Endothelial cell (in vitro differentiated cells): ENCODE results near the gene SCAMP2. TPM values are rescaled to one million over a fixed set of nuclear protein-coding genes. Genes with fewer than 3 reads are reported as not detected.

ENCODE experiments used
- DNase-seq: peaks from one replicate; pipeline ENCODE4 v3.0.0; 2021; ENCODE audit warnings: low spot score
- H3K27ac Mint-ChIP-seq: one replicate; pipeline ENCODE4 v1.8.0; 2021; ENCODE audit warnings: mixed read lengths, inconsistent platforms; ENCODE audit not compliant: unreplicated experiment
- H3K27me3 Mint-ChIP-seq: one replicate; pipeline ENCODE4 v1.8.0; 2021; ENCODE audit warnings: mild to moderate bottlenecking, moderate library complexity, mixed read lengths, inconsistent platforms; ENCODE audit not compliant: unreplicated experiment
- H3K36me3 Mint-ChIP-seq: one replicate; pipeline ENCODE4 v1.8.0; 2021; ENCODE audit warnings: mild to moderate bottlenecking, low read depth, mixed read lengths, inconsistent platforms; ENCODE audit not compliant: unreplicated experiment
- H3K4me1 Mint-ChIP-seq: one replicate; pipeline ENCODE4 v1.8.0; 2021; ENCODE audit warnings: mild to moderate bottlenecking, mixed read lengths, inconsistent platforms; ENCODE audit not compliant: unreplicated experiment
- H3K4me3 Mint-ChIP-seq: one replicate; pipeline ENCODE4 v1.8.0; 2021; ENCODE audit warnings: mild to moderate bottlenecking, mixed read lengths, inconsistent platforms; ENCODE audit not compliant: unreplicated experiment
- H3K9me3 Mint-ChIP-seq: one replicate; pipeline ENCODE4 v1.8.0; 2021; ENCODE audit warnings: mixed read lengths, inconsistent platforms; ENCODE audit not compliant: unreplicated experiment
- total RNA-seq: library from RNA; stranded (reverse); fragmentation: NEBNext Ultra II Directional; extraction: Animal tissue kit (Norgen Biotek cat#: 25700); gene quantifications from one replicate; pipeline ENCODE4 v1.2.1, GENCODE V29; 2021; ENCODE audit not compliant: unreplicated experiment
- TF ChIP-seq, protein P1 (sequence below): fragments of 200-600 bp; sonication (generic); IDR thresholded peaks from one replicate; pipeline ENCODE4 v1.5.0; 2021; ENCODE audit warnings: antibody characterized with exemption; ENCODE audit not compliant: unreplicated experiment

Gene SCAMP2
- total RNA-seq, 1 donor from 2014 or later = 56.1 TPM

DNA sequence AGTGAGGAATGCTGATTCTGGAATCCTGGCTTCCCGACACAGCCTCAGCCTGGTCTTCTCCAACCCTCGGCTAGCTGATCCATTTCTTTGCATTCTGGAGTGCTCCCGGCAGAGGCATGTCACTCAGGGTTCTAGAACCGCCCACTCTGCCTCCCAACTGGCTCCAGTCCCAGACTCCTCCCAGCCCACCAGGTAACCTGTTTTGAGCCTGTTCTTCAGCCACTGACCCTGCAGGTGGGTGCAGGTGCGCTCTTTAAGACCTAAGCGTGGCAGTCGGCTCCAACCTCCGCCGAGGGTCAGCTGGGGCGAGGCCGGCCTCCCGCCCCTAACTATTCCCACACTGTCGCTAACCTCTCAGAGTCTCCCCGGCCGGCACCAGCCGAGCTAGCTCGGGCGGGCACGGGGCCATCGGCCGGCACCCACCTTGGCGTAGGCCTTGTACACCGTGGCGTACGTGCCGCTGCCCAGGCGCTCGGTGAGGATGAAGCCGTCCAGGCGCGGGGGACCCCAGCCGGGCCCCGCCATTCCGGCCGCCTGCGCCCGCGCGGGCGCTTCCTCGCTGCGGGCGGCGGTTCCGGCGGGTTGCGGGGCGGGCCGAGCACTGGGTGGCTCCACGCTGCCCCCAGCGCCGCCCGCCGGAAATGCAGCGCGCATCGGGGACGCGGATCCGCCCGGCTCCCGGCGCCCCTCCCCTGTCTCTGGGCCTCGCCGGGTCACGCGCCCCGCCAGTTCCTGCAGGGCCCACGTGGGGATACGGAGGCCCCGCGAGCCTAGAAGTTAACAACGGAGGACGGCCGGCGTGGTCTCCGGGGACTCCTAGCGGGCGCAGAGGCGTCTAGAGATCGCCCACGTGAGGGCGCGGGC, 30.4 kb downstream of the SCAMP2 start, which contains the start of gene ULK3:
TSS of gene ULK3 (minus strand) at position 576 of the 864 bp plus-strand sequence. CDS start at position 525, 51 bp downstream.
- H3K9me3 Mint-ChIP-seq = no peaks in the 10 kb centered on the region
- peak within 1 kb of the TSS; percentile 78 for H3K27ac Mint-ChIP-seq
- H3K27me3 Mint-ChIP-seq = peaks cover 2% of the 10 kb centered on the region
- TF ChIP-seq, protein P1, sequence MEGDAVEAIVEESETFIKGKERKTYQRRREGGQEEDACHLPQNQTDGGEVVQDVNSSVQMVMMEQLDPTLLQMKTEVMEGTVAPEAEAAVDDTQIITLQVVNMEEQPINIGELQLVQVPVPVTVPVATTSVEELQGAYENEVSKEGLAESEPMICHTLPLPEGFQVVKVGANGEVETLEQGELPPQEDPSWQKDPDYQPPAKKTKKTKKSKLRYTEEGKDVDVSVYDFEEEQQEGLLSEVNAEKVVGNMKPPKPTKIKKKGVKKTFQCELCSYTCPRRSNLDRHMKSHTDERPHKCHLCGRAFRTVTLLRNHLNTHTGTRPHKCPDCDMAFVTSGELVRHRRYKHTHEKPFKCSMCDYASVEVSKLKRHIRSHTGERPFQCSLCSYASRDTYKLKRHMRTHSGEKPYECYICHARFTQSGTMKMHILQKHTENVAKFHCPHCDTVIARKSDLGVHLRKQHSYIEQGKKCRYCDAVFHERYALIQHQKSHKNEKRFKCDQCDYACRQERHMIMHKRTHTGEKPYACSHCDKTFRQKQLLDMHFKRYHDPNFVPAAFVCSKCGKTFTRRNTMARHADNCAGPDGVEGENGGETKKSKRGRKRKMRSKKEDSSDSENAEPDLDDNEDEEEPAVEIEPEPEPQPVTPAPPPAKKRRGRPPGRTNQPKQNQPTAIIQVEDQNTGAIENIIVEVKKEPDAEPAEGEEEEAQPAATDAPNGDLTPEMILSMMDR = peak; percentile 90
- H3K4me1 Mint-ChIP-seq = peaks cover 2% of the 10 kb centered on the region
- H3K4me3 Mint-ChIP-seq = peak within 1 kb of the TSS; percentile 92
- peak; percentile 95 for DNase-seq
- H3K36me3 Mint-ChIP-seq = peaks cover 20% of the 10 kb centered on the region

DNA sequence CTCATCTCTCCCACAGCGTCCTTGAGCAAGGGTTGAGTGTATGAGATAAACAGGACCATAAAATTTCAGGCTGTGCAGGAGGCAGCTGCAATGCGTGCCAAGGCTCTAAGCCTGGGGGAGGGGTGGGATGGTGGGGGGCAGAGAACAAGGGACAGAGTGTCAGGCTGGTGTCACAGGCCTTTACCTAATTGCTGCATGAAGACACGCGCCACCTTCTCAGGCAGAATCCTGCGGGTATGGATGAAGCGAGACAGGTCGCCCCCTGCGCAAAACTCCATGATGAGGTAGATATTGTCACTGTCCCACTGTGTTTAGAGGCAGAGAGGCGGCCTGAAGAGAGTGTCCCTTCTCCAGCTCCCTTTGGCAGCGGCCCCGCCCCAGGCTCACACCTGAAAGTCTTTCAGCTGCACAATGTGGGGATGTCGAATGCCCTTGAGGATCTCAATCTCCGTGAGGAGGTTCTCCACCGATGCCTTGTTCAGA, 31.2 kb downstream of the SCAMP2 start:
- Mint-ChIP-seq H3K27me3 (peaks cover 2% of the 10 kb centered on the region), H3K27ac (no peak overlapping the region), H3K4me3 (peak overlapping the region; percentile 87), H3K36me3 (peaks cover 16% of the 10 kb centered on the region), H3K4me1 (peaks cover 2% of the 10 kb centered on the region), H3K9me3 (no peaks in the 10 kb centered on the region)
- no peak for DNase-seq
- TF ChIP-seq, protein P1 = no peak

DNA sequence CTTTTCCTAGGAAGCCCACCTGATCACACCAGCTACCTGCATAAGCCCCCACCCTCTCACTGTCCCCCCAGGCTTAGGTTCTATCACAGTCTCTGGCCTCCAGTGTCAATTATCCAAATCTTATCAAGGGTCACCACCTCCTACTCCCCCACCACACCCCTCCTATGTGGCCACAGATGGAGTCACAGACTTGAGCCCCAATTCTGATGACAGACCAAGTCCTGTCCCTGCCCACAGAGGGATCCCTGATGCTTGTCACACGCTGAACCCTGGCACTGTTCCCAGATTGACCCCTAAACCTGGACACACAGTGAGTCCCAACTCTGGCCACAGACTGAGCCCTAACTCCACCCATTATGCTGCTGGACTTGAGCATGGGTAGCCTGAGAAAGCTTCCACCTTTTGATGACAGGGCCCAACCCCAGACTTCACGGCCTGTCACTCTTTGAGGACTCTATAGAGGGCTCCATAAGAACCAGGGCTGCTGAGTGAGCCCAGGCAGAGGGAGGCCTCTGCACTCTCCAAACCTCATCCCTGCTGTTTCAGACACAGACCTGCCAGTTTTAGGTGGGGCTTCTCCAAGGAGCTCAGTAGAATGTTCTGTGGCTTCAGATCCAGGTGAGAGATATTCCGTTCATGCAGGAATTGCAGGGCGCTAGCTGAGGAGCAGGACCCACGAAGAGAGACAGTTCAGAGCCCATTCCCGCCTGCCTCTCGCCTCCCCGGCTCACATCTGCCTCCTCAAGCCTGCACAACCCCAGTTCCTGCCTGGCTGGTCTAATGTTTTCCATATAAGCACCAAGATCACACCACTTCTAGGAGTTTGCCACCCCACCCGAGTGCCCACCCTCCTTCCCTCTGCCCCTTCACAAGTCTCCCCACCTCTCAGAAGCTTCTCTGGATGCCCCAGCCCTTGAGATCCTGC, 32.1 kb downstream of the SCAMP2 start:
- TF ChIP-seq, protein P1 = no peak
- H3K36me3 Mint-ChIP-seq = peaks cover 16% of the 10 kb centered on the region
- H3K27me3 Mint-ChIP-seq = peaks cover 2% of the 10 kb centered on the region
- H3K9me3 Mint-ChIP-seq = no peaks in the 10 kb centered on the region
- peak overlapping the region; percentile 68 for H3K4me3 Mint-ChIP-seq
- peaks cover 2% of the 10 kb centered on the region for H3K4me1 Mint-ChIP-seq
- peak overlapping the region; percentile 67 for H3K27ac Mint-ChIP-seq
- no peak for DNase-seq

DNA sequence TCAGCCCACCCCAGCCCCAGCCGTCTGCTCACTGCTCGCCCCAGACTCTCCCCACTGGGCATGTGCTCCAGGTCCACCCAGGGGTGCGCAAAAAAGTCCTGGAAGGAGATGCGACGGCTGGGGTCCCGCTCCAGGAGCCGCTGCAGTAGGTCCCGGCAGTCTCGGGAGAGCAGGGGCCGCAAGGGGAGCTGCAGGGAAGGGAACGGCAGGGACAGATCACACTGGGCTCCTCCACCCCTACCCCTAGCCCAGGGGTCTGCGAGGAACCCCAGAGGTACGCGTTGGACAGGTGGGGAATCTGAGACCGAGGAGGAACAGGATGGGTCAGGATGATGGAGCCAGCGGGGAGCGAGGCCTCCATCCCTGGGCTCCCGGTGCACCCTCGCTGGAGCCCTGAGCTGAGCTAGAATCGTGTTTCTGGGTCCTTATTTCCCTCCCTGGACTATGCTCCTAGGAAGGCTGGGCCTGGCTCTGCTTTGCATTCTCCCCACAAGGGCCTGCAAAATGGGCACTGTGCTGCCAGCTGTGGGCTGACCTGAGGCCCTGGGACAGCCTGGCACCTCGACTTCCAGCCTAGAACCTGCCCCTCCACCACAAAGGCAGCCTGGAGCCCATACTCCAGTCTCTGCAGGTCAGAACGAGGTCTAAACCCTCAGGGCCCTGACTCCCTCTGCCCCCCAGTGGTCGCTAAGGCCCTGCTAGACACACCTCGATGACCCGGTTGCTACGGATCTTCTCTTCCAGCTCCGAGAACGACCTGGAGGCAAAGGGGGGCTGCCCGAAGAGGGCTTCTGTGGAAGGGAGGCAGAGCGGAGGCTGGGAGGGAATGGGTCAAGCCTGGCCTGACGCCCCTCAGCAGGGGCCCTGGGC, 33.4 kb downstream of the SCAMP2 start:
- TF ChIP-seq, protein P1 = no peak
- Mint-ChIP-seq H3K36me3 (peaks cover 19% of the 10 kb centered on the region), H3K4me3 (no peak overlapping the region), H3K27me3 (peaks cover 2% of the 10 kb centered on the region), H3K4me1 (peaks cover 2% of the 10 kb centered on the region), H3K27ac (no peak overlapping the region), H3K9me3 (no peaks in the 10 kb centered on the region)
- DNase-seq = no peak
